HEK293 (cell line): ENCODE data around the gene KMT2A.

ENCODE experiments used
- CTCF ChIA-PET: fragments of 350-600 bp; formaldehyde crosslinking; extraction: SDS; loops from one replicate; lab custom pipeline; 2021; ENCODE audit warnings: antibody characterized with exemption; lab: Yijun Ruan, JAX
- POLR2A ChIA-PET: fragments of 300-600 bp; formaldehyde crosslinking; extraction: SDS; loops from one replicate; lab custom pipeline; 2020; ENCODE audit warnings: antibody characterized with exemption, inconsistent platforms; lab: Yijun Ruan, JAX
- H3K27ac ChIP-seq: fragments of 200-500 bp; sonication (Bioruptor generic); 2 replicates; pipeline ENCODE4 v1.5.1; 2014; ENCODE audit warnings: low read depth, low read length, control low read depth, inconsistent platforms; ENCODE audit errors: extremely low read depth
- H3K36me3 ChIP-seq, 2 experiments: fragments of 200-500 bp in 1 of 2; sonication (Bioruptor generic) in 1 of 2; 1 replicate in 1 of 2; 2 replicates in 1 of 2; pipeline ENCODE4 v1.5.1; 2014 to 2017; ENCODE audit warnings: inconsistent platforms in 2 of 2, low read length in 2 of 2; ENCODE audit not compliant: control insufficient read depth in 2 of 2, insufficient read depth in 1 of 2
- H3K4me1 ChIP-seq: fragments of 200-500 bp; sonication (Bioruptor generic); 2 replicates; pipeline ENCODE4 v1.5.1; 2014; ENCODE audit warnings: mild to moderate bottlenecking, low read length, inconsistent platforms; ENCODE audit not compliant: control insufficient read depth, insufficient read depth
- H3K4me3 ChIP-seq: 2 replicates; pipeline ENCODE4 v1.5.1; 2011; ENCODE audit warnings: low read depth, mild to moderate bottlenecking, control low read depth, low read length, moderate library complexity
- H3K9me3 ChIP-seq: fragments of 200-500 bp; sonication (Bioruptor generic); 2 replicates; pipeline ENCODE4 v1.5.1; 2014; ENCODE audit warnings: low read depth, low read length, inconsistent platforms; ENCODE audit not compliant: control insufficient read depth, insufficient read depth
- MEIS1 ChIP-seq: sonication (generic); formaldehyde crosslinking; IDR thresholded peaks from 2 replicates; pipeline ENCODE4 v1.8.1; 2022; ENCODE audit warnings: missing genetic modification reagents, mild to moderate bottlenecking, borderline replicate concordance
- SETDB1 ChIP-seq: IDR thresholded peaks from one replicate; pipeline ENCODE4 v1.6.1; 2017; ENCODE audit warnings: mild to moderate bottlenecking, low read length, moderate library complexity, mixed read lengths; ENCODE audit not compliant: insufficient read length
- ZBTB10 ChIP-seq: fragments of 450-650 bp; formaldehyde crosslinking; IDR thresholded peaks from 2 replicates; pipeline ENCODE4 v1.5.1; 2016; ENCODE audit warnings: missing biosample characterization, missing genetic modification characterization
- ZBTB20 ChIP-seq: fragments of 450-650 bp; formaldehyde crosslinking; IDR thresholded peaks from 2 replicates; pipeline ENCODE4 v1.5.1; 2016; ENCODE audit warnings: missing biosample characterization, missing genetic modification characterization
- ZBTB26 ChIP-seq: fragments of 450-650 bp; formaldehyde crosslinking; optimal IDR thresholded peaks from 2 replicates; pipeline ENCODE3; 2016; ENCODE audit warnings: missing biosample characterization, mild to moderate bottlenecking, missing genetic modification characterization
- ZIC2 ChIP-seq: fragments of 450-650 bp; formaldehyde crosslinking; IDR thresholded peaks from 2 replicates; pipeline ENCODE4 v1.5.1; 2016; ENCODE audit warnings: missing biosample characterization, missing genetic modification characterization
- ZNF19 ChIP-seq: fragments of 450-650 bp; formaldehyde crosslinking; IDR thresholded peaks from 2 replicates; pipeline ENCODE4; 2016; ENCODE audit warnings: missing biosample characterization, missing genetic modification characterization, low read depth
- ZNF221 ChIP-seq: fragments of 450-650 bp; formaldehyde crosslinking; IDR thresholded peaks from 2 replicates; pipeline ENCODE4 v1.5.1; 2017; ENCODE audit warnings: missing biosample characterization, missing genetic modification characterization, borderline replicate concordance
- ZNF239 ChIP-seq: fragments of 450-650 bp; formaldehyde crosslinking; IDR thresholded peaks from 2 replicates; pipeline ENCODE4 v1.5.1; 2016; ENCODE audit warnings: missing biosample characterization, missing genetic modification characterization
- ZNF24 ChIP-seq: fragments of 450-650 bp; formaldehyde crosslinking; IDR thresholded peaks from 2 replicates; pipeline ENCODE4 v1.5.1; 2016; ENCODE audit warnings: missing biosample characterization, missing genetic modification characterization
- ZNF350 ChIP-seq: fragments of 450-650 bp; formaldehyde crosslinking; IDR thresholded peaks from 2 replicates; pipeline ENCODE4 v1.5.0; 2017; ENCODE audit warnings: missing biosample characterization, mild to moderate bottlenecking, missing genetic modification characterization
- ZNF623 ChIP-seq: fragments of 450-650 bp; formaldehyde crosslinking; IDR thresholded peaks from 2 replicates; pipeline ENCODE4 v1.5.1; 2016; ENCODE audit warnings: missing biosample characterization, missing genetic modification characterization
- ZNF624 ChIP-seq: fragments of 450-650 bp; formaldehyde crosslinking; IDR thresholded peaks from 2 replicates; pipeline ENCODE4 v1.5.1; 2017; ENCODE audit warnings: missing biosample characterization, missing genetic modification characterization
- ZNF658 ChIP-seq: fragments of 450-650 bp; formaldehyde crosslinking; IDR thresholded peaks from 2 replicates; pipeline ENCODE4; 2016; ENCODE audit warnings: missing biosample characterization, missing genetic modification characterization
- ZNF660 ChIP-seq: fragments of 450-650 bp; IDR thresholded peaks from 2 replicates; pipeline ENCODE4 v1.5.1; 2018; ENCODE audit warnings: missing biosample characterization, mild to moderate bottlenecking, missing genetic modification characterization
- TF ChIP-seq, protein P1 (sequence below): fragments of 450-650 bp; formaldehyde crosslinking; IDR thresholded peaks from 2 replicates; pipeline ENCODE4 v1.5.1; 2016; ENCODE audit warnings: missing biosample characterization, missing genetic modification characterization

KMT2A gene

GRCh38 chr11:118532091-118532490 lies 95.8 kb downstream of the KMT2A start:
- TF ChIP-seq ZIC2 (tag by site-specific recombination) (peak; percentile 49), ZNF623 (no peak)
- Histone ChIP-seq H3K4me3 (peak overlapping the region; percentile 64), H3K4me1 (no peaks in the 10 kb centered on the region), H3K9me3 (no peaks in the 10 kb centered on the region), H3K27ac (peak overlapping the region; percentile 74; the same call in 1 of the 2 replicates), H3K36me3 (peaks cover 0 to 56% of the 10 kb centered on the region in 2 experiments; a peak in 2 of 3 replicates)
- POLR2A ChIA-PET = no interaction called here
- CTCF ChIA-PET = no interaction called here

GRCh38 chr11:118532852-118533768 lies 96.8 kb downstream of the KMT2A start:
- ChIA-PET CTCF (no interaction called here), POLR2A (interaction anchor here (0.5 kb wide), 1 partner anchor 39 kb away, joined by 3 read pairs; the partner anchor contains the start of gene ARCN1)

GRCh38 chr11:118533769-118534729 lies 97.8 kb downstream of the KMT2A start:
- Histone ChIP-seq H3K9me3 (no peaks in the 10 kb centered on the region), H3K4me1 (no peaks in the 10 kb centered on the region), H3K36me3 (peaks cover 0 to 44% of the 10 kb centered on the region in 2 experiments; a peak in 2 of 3 replicates), H3K4me3 (no peak overlapping the region), H3K27ac (no peak overlapping the region)
- ChIA-PET CTCF (interaction anchor here (0.6 kb wide), 1 partner anchor 31 kb away, joined by 3 read pairs; no protein-coding TSS in a partner anchor), POLR2A (interaction anchor here (0.5 kb wide), 1 partner anchor 38 kb away, joined by 3 read pairs; the partner anchor contains the start of gene ARCN1)
- TF ChIP-seq ZNF19 (tag by site-specific recombination) (no peak), SETDB1 (no peak), ZBTB10 (tag by site-specific recombination) (no peak), ZNF350 (tag by site-specific recombination) (no peak), ZNF24 (no peak)
- TF ChIP-seq, protein P1, sequence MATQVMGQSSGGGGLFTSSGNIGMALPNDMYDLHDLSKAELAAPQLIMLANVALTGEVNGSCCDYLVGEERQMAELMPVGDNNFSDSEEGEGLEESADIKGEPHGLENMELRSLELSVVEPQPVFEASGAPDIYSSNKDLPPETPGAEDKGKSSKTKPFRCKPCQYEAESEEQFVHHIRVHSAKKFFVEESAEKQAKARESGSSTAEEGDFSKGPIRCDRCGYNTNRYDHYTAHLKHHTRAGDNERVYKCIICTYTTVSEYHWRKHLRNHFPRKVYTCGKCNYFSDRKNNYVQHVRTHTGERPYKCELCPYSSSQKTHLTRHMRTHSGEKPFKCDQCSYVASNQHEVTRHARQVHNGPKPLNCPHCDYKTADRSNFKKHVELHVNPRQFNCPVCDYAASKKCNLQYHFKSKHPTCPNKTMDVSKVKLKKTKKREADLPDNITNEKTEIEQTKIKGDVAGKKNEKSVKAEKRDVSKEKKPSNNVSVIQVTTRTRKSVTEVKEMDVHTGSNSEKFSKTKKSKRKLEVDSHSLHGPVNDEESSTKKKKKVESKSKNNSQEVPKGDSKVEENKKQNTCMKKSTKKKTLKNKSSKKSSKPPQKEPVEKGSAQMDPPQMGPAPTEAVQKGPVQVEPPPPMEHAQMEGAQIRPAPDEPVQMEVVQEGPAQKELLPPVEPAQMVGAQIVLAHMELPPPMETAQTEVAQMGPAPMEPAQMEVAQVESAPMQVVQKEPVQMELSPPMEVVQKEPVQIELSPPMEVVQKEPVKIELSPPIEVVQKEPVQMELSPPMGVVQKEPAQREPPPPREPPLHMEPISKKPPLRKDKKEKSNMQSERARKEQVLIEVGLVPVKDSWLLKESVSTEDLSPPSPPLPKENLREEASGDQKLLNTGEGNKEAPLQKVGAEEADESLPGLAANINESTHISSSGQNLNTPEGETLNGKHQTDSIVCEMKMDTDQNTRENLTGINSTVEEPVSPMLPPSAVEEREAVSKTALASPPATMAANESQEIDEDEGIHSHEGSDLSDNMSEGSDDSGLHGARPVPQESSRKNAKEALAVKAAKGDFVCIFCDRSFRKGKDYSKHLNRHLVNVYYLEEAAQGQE (tag by site-specific recombination) = no peak

More at GRCh38 chr11:118532852-118533768, 96.8 kb downstream of the KMT2A start:
- no peak overlapping the region for H3K27ac ChIP-seq
- H3K4me3 ChIP-seq = no peak overlapping the region
- peaks cover 0 to 53% of the 10 kb centered on the region in 2 experiments; a peak in 2 of 3 replicates for H3K36me3 ChIP-seq
- TF ChIP-seq ZNF658 (tag by site-specific recombination) (no peak), ZNF239 (tag by site-specific recombination) (no peak), MEIS1 (CRISPR knock-in tag) (no peak), ZNF221 (no peak), ZNF24 (no peak), ZBTB26 (tag by site-specific recombination) (no peak), ZNF624 (tag by site-specific recombination) (no peak), ZNF660 (tag by site-specific recombination) (no peak), ZBTB20 (tag by site-specific recombination) (no peak)
- TF ChIP-seq, protein P1 (tag by site-specific recombination) = no peak
- TF ChIP-seq, all 188 proteins: peak for 0
- Histone ChIP-seq H3K4me1 (no peaks in the 10 kb centered on the region), H3K9me3 (no peaks in the 10 kb centered on the region)
